Measurements from ENCODE around the gene ZFP64.
"Not testable (repeated sequence)": the region's sequence is repeated elsewhere in the genome, so short reads cannot be mapped to it uniquely, and the experiment has no call there.

The ZFP64 gene

DNA sequence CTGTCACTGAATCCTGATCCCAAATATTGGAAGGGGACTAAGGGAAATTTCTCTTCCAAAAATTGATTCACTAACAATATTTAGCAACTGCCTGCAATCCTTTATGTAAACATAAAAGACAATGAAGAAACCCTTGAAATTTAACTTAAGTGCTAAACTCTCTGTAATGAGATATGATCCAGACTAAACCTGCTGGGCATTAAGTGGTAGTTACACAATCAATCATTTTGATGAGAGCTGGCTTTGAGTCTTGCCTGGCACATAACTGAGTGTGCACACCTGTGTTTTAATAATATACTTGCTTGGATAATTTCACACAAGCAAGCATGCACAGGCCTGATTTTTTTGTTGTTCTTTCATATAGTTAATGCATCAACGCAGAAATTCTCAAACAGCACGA is 9.8 kb upstream of the ZFP64 start:
- DNase-seq, result peak; percentile 74

DNA sequence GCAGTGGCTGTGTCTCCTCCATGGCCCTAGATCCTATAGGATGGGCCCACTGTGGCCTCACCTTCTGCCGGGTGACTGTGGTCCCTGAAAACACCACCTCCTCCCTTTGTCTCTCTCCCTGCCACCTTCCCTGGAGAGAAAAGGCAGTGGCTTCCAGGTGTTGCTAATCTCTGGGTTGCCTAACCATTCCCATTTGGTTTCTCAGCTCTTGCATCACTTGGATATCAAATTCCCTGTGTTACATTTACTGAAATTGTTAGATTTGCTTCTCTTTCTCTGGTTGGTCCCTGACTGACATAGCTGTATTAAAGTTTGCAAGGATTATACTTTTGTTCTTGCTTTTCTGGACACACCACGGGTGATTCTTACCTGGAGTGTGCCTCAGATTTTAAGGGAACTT is 9.3 kb upstream of the ZFP64 start:
- no peak for DNase-seq

DNA sequence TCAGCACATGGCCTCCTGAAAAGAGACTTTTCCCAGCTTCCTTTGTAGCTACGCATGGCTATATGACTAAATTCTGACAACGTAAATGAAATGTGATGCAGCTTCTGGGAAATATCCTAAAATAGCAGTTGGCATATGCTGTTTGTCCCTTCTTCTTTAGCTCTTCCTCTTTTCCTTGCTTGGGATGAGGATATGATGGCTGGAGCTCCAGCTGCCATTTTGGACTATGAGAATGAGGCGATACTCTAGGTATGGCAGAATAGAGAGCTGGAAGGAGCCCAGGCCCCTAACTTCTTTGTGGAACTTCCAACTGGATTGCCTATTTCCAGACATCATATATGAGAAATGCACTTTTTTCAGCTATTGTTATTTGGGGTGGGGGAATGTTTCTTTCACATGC is 5.3 kb upstream of the ZFP64 start:
- no peak for DNase-seq

DNA sequence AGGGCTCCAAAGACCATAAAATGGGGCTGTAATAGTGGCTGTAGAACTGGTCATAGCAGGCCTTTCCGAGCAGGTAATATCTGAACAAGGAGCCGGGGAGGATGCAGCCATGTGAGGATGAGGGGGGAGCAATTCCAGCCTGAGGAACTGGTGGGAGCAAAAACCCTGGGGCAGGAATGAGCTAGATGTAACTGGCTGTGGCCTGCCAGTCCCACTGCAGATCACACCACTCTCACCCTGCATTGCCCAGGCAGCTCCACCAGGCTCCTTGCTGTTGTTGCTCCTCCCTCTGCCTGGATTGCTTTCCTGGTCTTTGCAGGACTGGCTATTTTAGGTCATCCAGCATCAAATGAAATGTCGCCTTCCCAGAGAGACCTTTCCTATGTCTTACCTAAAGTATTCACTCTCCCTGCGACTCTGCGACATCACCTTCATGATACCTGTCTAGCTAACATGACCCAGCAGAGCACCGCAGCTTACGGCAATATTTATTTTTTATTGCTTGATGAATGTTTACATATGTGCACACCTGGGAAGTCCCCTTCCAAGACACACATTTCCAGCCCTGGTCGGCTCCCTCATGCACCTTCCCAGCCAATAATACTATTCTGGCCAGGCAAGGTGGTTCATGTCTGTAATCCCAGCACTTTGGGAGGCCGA is 2.4 kb upstream of the ZFP64 start:
- DNase-seq, result no peak

DNA sequence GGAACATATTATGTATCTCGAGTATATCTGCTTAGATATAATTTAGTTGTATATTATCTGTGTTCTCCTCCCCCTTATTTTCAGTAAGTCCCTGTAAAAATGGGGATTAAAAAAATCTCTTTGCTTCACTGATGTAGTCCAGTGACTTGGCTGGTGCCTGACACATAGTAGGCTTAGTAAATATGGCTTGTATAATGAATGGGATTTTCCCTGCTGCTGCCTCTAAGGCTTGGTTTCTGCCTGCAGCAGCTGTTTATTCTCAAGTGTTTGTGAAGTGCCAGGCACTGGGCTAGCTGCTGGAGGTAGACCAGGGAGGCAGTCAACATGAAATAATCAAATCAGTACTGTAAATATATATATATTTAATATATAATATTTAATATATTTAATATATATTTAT is 1.6 kb upstream of the ZFP64 start:
- DNase-seq, result no peak

DNA sequence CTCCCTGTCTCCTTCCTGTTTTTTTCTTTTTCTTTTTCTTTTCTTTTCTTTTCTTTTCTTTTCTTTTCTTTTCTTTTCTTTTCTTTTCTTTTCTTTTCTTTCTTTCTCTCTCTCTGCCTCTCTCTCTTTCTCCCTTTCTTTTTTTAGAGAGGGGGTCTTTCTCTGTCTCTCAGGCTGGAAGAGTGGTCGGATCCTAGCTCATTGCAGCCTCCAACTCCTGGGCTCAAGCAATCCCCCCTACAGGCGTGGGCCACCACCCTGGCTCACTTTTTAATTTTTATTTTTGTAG is 1.1 kb upstream of the ZFP64 start:
- not testable (repeated sequence) for DNase-seq

DNA sequence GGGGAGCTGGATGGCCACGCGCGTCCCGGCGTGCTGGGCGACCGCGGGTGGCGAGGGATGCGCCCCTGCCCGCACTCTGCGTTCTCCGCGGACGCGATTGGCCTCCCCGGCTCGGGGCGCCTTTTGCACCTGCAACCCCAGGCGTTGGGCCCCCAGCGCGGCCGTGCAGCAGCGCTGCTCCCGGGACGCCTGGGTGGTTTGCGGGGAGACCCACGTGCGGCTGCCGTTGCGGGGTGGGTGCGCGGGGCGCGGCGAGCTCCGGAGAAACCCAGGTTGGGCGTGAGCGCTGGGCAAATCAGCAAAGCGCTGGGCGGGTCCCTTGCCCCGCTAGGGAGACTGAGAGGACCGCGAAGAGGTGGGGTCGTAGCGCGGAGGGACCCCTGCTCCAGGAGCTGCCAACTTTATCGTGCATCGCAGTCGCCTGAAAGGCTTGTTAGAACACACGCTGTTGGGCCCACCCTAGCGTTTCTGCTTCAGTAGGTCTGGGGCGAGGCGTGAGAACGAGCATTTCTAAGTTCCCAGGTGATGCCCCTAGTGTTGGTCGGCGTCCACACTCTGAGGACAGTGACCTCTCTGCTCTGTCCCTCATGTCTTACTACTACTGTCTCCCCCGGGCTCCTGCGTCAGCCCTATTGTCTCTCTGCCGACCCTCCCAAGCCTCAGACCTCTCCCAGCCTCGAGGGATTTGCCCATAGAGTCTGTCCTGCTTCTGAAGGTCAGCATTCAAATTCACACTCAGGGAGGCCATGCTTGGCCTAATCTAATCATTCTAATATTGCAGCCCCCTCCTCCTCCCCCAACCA is 538 bp upstream of the ZFP64 start:
- no peak for DNase-seq

DNA sequence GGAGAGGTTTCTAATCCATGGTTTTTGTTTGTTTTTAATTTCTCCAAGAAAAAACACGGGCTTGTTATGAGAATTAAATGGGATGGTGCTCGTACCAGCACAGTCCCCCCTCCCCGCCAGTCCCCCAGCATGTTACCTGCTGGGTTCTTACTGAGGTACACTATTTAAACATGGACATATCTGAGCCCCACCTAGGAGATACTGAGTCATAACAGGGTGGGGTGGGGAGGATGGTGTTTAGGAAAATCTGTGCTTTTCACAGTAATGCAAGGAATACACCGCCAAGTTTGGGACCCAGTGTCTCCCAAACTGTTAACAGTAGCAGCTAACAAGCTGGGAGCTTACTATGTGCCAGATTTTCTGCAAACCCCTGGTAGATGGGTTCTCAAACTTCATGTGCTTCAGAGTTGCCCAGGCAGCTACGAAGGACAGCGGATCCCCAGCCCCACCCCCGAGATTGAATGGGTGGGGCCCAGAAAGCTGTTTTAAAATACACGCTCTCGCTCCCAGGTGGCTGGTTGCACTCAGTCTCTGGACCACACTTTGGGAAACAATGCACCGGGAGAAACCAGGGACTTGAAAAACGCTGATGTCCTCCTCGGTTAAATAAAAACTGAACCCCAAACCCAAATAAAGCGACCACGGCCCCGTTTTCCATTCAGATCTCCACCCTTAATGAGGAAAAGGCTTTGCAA is 995 bp downstream of the ZFP64 start:
- DNase-seq, result no peak

DNA sequence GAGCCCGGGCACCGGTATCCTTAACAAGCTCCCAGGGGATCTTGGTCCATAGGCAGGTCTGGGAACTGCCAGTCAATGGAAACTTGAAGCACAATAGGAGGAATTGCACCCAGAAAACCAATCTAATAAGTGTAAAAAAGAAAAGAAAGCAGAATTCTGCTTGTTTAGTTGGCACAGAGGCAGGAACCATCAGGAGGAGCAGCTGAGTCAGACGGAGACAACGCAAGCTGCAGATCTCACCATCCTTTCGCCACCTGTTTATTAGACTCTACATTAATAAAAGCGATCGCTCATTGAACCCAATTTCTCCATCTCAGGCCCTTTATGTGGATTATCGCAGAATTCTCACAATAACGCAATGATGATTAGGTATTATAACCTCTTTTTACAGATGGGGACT is 9.8 kb downstream of the ZFP64 start:
- DNase-seq, result no peak

DNA sequence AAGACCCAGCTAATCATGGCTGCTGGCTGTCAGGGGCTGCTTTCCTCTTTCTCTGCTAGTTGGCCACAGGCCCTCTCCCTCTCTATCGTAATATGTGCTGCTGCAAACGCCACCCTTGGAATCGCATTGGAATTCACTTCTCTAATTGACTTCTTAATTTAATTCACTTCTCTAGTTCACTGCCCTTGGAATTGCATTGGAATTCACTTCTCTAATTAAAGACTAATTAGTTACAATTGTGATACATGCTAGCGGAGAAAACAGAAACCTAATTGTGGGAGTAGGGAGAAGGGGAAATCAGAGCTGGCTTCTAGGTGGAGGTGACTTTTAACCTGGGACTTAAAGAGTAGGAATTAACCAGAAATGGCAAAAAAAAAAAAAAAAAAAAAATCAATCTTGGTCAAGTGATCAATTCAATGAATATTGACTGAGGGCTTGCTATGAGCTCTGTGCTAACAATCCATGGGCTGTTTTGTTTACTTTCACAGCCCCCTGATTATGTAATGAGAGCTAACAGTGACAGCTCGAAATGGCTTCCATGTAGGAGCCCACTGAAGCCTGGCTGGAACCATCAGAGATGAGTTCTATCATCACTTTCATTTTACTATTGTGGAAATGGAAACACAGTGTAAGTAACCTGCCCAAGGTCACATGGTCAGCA is 11.3 kb downstream of the ZFP64 start:
- no peak for DNase-seq

DNA sequence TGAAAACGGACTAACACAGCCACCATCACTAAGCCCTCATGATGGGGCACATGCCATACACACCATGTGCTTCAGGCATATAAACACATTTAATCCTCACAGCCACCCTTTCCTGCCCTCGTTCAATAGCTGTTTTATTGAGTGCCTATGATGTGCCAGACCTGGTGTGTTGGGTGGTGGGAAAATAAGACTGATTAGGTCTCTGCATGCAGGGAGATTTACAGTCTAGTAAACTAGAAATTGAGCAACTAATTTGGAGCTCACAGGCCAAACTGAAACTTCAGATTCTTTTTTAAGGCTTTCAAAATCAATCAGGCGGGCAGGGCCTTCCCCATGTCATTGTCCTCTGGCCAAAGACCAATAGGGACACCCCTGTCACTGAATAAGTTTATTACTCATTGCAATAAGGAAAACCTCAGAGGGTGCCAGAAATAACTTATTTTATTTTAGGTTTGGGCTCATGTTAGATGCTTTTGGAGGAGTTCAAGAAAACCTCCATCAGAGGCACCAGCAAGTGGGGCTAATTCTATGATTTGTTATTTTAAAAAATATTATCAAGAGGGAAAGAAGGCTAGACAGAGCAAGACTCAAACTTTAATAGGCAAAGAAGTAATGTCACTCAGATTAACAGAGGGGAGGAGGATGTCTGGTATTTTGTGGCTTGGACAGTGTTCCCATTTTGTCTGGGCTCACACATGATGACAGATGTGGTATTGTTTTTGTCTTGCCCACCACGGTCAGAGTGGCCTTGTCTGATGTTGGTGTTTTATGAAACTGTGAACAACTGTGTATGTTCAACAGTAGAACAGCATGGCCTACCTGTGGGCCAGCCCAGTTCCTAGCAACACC is 12.0 kb downstream of the ZFP64 start:
- DNase-seq, result no peak

DNA sequence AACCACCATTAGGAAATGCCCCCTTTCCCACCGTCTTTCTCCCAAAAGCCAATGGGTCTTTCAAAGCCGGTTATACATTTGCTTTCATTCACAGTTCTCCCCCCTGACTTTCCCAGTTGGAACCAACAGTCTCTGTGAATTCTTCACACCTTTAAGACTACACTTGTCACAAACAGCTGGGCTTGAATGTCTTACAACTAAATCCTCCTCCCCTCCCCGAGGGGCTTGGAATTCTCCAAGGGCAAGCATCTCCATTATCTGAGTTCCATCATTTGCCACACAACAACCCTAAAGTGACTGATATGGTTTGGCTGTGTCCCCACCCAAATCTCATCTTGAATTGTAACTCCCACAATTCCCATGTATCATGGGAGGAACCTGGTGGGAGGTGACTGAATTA is 12.9 kb downstream of the ZFP64 start:
- no peak for DNase-seq

DNA sequence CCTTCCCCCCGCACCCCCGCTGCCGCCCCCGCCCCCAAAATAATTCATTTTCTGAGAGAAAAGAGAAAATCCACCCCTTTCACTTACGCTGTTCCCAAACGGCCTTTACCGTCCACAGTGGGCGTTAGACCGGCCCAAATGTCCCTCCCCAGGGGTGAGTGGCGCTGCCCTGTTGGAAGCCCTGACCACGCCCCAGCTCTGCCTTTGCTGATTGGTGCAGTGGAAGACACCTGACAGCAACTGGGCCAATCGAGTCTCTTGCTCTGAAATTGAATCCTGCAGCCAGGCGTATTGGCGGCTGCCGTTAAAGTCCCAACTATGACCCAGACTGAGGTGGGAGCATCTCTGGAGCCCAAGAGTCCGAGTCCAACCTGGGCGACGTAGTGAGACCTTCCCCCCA is 15.7 kb downstream of the ZFP64 start:
- no peak for DNase-seq

DNA sequence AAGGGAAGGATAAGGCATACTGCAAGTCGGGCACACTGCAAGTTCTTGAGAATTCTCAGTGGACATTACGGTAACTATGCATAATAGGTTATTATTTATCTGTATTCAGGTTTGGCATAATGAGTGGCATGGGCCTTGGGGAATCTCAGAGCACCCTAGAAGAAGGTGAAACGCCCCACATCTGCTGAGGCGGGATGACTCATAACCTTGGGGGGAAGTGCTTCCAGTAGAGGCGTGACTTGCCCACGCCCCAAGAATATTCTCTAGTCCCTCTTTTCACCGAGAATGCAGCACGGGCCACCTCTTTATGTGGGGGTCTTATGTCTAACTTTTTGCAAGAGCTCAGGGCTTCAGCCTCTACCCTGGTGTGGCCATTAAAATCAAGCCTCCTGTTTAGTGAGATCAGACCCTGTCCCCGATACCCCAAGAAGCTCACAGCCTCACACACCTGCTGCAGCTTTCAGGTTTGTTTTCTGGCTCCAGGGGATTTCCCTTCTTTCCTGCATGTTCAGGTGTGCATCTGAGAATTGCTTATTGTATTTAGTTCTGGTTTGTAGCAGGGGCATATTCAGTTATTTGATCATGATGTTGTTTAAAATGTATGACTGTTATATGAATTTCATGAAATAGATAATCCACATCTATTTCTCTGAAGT is 19.1 kb downstream of the ZFP64 start:
- DNase-seq, result no peak

DNA sequence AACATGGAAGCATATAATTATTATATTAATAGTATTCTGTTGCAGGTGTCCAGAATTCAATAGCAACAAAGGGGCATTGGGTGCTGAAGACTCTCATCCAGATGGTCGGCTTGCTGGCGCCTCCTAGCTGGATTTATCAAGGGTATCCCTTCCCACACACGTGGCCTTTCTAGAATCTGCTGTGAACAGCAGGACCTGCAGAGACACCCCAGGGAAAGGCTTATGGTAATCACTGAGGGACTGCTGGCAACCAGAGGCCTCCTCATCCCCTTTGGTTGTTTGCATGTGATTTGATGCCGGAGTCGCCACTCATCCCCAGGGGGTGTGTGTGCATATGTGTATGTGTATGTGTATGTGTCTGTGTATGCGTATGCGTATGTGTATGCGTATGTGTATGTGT is 20.6 kb downstream of the ZFP64 start:
- no peak for DNase-seq

DNA sequence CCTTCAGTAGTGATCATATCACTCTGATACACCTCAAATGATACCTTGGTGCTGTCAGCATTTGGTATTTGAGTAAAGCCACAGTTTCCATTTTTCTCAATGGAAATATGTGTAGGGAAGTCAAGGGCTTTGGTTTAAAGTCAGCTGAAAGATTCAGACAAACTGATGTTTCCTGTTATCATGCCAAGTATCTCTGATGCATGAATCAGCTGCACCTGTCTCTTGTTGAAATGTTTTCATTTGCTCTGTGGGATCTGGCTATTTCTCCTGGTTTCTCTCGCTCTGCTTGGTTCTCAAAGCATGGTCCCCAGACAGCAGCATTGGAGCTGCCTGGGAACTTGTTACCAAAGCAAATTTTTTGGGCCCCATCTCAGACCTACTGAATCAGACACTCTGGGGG is 23.5 kb downstream of the ZFP64 start:
- no peak for DNase-seq

DNA sequence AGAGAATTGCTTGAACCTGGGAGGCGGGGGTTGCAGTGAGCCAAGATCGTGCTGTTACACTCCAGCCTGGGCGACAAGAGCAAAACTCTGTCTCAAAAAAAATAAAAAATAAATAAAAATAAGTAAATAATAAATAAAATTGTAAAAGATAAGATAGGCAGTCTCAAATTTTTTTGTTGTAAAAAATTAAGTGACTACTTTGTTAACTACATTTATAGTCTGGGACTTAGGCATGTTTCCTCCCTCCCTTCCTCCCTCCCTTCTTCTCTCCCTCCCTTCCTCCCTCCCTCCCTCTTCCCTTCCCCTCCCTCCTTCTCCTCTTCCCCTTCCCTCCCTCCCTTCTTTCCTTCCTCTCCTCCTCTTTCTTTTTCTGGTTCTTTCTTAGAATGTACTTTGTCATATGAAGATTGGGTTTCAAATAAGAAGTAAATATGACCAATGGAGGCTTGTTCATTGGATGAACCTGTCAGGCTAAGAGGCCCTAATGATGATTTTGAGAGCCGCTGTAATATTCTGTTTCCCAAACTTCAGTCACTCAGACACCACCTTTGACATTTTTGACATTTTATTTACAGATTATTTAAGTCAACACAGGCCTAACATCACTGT is 24.2 kb downstream of the ZFP64 start:
- no peak for DNase-seq

DNA sequence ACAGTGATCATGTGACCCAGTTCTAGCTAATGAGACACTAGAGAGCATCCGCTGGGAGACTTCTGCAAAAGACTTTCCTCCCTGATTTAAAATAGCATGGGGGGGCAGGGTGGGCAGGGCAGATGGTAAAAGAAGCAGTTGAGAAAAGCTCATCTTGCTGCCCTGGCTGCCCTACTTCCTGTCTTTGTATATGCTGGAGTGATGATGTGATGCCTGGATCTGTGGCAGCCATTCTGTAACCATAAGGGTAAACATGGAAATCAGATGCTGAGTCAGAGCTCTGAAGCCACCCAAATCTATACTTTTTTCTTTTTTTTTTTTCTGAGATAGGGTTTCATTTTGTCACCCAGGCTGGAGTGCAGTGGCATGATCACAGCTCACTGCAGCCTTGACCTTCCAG is 25.4 kb downstream of the ZFP64 start:
- no peak for DNase-seq

DNA sequence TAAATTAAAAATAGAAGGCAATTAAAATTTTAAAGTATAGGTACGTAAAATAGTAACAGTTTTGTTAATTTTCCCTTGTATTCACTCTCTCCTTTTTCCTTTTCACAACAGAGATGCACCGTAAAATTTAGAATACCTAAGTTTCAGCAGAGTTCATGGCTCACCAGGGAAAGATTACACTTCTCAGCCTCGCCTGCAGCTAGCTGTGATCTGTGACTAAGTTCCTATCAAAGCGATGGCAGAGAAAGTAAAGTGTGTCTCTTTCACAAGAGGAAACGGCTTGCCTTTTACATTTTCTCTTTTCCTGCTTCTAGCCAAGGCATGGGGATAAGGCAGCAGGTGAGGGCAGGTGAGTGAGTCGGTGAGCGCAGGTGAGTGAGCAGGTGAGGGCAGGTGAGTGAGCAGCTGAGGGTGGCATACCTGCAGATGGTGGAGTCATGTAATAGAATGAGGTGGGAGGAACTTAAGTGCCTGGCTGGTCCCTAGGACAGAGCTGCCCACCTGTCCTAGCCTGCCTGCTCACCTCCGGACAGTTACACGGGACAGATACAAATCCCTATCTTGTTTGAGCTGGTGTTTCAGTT is 30.9 kb downstream of the ZFP64 start:
- no peak for DNase-seq

DNA sequence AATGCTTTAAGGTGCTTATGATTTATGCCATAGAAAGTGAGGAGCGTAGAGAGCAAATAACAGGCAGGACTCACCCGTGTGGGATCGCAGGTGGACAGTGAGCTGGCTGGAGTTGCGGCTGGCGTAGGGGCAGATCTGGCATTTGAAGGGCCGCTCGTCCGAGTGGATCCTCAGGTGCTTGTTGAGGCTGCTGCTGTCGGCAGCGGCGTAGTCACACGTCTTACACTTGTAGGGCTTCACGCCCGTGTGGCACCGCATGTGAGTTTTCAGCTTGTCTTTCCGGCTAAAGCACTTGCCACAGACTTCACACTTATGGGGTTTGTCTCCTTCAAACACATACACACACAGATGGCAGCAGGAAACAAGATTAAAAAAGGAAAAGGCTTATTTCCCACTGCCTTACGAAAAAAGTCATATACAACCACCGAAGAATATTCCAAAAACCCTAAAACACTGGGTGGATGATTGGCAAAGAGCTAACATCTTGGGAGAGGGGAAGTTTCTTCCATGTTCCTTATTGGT is 31.5 kb downstream of the ZFP64 start:
- DNase-seq, result no peak

DNA sequence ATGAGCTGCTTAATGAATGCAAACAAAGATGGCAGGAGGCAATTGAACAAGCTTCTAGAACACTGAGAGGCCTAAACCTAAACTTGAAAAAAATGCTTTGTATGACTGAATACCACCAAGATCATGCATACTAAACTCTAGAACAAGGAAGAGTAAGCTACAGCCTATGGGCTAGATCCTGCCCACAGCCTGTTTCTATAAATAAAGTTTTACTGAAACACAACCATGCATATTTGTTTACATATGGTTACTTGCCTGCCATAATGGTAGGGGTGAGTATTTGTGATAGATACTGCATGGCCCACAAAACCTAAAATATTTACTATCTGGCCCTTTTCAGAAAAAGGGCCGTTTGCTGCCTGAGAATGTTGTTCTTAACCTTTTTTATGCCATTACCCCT is 37.0 kb downstream of the ZFP64 start:
- no peak for DNase-seq

Data from NCI-H187 treated with DMSO at 0.1 percent for 48 hours (cell line).